Effector CD4-positive, alpha-beta T cell (primary cell): Measurements from ENCODE around the gene A3GALT2.

Experiments used
- DNase-seq: peaks from one replicate; pipeline ENCODE4 v3.0.0-alpha.2; 2020

A3GALT2 gene

DNA sequence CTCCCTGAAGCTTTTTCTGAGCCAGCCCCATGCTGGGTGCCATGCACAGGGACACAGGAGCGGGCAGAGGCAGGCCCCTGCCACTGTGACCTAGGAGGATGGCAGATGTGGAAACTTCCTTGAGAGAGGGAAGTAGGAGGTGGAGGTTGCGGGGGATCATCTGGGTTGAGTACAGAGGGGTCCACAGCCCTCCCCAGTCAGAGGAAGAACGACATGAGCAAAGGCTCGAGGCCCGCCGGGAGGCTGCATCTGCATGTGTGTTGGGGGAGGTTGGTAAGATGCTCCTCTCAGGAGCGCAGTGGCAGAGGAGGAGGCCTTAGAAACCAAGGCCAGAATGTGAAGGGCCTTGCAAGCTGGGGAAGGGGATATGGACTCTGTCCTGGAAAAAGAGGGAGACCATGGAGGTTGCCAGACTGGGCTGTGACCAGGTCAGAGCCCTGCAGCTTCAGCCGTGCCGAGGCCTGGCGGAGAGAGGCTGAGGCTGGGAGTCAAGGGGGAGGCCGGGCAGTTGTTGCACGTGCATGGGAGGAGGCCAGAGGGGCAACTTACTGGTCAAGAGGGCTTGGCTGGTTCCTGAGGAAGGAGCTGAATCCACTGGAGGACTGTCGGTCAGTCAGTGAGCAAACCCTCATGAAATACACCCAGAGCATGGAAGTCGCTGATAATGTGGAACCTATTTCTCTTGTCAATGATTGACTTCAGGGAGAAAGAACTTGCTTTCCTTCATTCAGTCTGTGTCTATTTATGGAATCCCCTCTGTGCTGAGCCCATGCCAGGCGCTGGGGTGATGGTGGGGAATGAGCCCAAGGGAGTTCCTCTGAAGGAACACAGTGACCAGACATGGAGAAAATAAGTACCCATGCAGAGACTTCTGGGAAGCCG lies 31.7 kb downstream of the A3GALT2 start:
- no peak for DNase-seq

DNA sequence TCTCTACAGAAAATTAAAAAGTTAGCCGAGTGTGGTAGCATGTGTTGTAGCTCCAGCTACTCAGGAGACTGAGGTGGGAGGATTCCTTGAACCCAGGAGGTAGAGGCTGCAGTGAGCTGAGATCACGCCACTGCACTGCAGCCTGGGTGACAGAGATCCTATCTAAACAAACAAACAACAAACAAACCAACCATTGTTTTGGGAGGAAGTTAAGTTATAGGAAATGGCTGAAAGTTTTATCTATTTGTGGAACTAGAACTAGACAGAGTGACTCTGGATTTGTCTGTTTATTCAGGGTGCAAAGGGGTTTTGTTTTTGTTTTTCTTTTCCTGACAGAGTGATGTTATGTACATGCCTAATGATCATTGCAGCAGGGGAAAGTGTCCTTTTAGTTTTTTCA lies 33.6 kb downstream of the A3GALT2 start:
- DNase-seq = no peak

DNA sequence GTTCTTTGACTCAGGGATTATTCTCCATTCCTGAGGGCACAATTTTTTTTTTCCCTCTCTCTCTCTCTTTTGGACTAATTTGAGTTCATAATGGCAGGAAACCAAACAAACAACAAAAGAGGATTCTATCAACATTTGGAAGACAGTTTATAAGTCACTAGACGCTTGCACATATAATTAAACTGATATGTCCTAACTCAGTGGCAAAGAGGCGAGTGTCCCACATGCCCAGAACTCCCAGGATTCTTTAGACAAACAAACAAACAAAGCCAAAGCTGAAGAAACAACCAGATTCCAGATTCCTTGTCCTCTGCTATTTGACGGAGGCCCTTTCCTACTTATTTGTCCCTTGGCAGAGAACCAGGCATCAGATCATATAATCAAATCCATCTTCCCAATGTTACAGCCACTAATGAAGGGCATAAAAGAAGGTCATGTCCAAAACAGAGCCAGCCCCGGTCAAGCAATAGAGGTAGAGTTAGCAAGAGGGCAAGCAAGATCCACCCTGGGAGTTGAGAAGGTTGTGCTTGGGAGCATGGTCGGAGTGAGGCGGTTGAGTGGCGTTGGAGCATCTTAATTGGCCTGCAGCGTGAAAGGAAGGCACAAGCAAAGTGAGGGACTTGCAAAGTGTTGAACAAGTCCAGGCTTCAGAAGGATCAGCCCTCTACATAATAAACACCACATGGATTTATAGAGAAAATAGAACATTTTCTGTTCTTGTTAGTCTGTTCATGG lies 34.3 kb downstream of the A3GALT2 start:
- no peak for DNase-seq

DNA sequence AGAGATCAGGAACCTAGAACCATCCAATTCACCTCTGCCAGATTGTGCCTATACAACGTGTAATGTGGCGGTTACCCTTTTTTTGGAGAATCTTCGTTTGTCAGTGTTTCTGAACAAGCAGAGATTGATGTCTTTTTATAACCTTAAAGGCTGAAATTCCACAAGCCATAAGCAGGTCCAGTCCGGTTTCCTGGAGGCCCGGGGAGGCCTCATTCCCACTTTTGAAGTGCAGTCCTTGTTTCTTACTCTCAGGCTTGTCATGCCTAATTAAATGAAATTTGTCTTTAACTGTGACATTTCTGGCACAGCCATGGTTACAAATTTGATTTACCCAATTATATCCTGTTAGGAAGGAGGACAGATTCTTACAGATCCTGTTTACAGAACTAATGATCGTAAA lies 36.8 kb downstream of the A3GALT2 start:
- no peak for DNase-seq

DNA sequence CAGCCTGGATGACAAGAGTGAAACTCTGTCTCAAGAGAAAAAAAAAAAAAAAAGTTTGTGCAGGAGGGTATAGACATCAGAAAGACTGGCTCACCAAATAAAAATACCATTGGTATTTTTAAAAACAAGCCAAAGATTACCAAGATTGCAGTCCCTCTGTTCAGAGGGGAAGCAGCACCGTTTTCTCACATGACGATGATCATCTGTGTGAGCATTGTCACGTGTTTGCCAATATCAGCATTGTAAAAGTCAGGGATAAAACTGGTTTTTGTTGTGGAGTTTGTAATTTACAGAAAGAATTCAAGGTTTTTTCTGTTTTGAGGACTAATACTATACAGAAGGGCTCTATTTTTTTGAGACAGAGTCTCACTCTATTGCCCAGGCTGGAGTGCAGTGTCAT lies 38.1 kb downstream of the A3GALT2 start:
- DNase-seq = no peak

DNA sequence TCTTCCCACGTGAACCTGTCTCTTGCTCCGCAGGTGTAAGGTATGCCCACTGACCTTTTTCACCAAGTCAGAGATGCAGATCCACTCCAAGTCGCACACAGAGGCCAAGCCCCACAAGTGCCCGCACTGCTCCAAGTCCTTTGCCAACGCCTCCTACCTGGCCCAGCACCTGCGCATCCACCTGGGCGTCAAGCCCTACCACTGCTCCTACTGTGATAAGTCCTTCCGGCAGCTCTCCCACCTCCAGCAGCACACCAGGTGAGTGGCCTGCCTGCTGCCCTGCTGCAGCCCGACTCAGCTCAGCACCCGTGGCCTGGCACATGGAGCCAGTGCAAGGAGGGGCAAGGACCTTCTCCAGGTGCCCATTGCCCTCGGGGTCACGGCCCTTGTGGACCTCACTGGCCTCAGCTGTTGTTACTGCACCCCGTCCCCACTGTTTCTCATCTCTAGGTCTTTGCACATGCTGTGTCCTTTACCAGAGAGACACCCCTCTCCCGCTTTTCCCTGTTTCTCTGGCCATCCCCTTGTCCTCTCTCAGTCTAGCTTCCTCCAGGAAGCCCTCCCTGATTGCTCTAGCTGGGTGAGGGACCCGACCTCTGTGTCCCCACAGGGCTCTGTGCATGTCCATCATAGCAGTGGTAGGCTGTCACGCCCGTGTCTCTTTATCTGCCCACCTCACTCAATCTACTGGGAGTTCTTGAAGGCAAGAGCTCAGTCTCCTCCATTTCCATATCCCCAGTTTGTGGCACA lies 39.2 kb downstream of the A3GALT2 start:
- DNase-seq = no peak

DNA sequence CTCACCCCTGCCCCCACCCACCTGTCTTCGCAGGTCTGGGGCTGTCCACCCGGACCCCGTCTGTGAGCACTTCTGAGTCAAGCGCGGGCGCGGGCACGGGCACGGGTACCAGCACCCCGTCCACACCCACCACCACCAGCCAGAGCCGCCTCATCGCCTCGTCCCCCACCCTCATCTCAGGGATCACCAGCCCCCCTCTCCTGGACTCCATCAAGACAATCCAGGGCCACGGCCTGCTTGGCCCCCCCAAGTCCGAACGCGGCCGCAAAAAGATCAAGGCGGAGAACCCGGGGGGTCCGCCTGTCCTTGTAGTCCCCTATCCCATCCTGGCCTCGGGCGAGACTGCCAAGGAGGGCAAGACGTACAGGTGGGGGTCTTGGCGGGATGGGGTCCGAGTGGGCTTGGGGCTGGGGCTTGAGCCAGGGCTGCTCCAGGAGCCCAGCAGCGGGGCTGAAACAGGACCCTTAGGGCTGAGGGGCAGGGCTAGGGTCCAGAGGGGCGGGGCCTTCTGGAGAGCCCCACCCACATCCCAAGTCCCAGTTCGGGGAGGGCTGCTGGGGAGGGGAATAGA lies 40.7 kb downstream of the A3GALT2 start:
- DNase-seq = no peak

DNA sequence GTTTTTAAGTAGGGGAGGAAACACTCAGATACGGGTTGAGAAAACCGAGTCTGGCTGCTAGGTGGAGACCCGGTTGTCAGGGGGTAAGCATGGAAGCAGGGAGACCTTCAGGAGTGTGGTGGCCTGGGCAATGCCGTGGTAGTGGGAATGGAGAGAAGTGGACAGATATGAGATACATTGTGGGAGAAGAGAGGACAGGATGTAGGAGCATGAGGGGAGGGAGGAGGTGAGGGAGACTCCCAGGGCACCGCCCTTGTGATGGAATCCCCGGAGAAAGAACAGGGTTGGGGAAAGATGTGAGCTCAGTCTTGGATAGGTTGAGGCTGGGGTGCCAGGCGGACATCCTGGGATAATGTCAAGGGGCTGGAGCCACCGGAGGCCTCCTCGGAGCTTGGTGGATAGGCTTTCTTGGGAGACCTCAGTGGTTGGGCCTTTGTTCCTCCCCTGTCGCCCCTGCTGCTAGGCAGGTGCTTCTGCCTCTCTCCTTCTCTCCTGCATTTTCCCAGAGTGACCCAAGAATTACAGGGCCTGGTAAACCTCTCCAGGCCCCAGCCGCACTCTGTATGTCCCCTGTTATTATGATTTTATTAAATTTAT lies 43.3 kb downstream of the A3GALT2 start:
- no peak for DNase-seq

DNA sequence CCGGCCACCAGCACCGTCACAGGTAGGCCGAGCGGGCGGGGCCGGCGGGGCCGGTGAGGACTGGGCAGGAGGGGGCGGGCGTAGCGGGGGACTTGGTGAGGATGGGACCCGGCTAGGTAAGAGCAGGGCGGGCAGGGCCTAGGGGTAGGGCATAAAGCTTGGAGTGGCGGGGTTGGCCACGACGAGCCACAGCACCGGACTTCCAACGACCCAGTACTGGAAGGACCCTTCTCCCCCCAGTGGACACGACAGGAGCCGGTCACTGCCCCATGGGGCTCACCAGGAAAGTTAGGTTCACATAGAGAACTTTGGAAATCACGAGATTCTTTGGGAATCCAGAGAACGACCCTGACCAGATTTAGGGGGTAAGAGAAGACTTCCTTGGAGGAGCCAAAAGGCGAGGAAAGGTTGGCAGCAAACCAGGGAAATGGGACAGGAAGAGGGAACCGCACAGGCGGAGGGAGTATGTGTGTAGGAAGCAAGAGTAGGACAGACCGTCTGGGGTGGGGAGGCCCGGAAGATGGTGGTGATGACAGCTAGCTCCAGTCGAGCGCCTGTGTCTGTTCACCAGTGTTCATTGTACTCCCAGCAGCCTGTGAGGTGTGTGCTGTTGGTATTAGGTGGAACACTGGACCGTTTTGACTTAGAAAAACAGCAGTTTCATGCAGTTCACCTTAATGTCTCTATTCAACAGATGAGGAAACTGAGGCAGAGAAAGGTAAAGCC lies 44.2 kb downstream of the A3GALT2 start:
- DNase-seq = no peak

DNA sequence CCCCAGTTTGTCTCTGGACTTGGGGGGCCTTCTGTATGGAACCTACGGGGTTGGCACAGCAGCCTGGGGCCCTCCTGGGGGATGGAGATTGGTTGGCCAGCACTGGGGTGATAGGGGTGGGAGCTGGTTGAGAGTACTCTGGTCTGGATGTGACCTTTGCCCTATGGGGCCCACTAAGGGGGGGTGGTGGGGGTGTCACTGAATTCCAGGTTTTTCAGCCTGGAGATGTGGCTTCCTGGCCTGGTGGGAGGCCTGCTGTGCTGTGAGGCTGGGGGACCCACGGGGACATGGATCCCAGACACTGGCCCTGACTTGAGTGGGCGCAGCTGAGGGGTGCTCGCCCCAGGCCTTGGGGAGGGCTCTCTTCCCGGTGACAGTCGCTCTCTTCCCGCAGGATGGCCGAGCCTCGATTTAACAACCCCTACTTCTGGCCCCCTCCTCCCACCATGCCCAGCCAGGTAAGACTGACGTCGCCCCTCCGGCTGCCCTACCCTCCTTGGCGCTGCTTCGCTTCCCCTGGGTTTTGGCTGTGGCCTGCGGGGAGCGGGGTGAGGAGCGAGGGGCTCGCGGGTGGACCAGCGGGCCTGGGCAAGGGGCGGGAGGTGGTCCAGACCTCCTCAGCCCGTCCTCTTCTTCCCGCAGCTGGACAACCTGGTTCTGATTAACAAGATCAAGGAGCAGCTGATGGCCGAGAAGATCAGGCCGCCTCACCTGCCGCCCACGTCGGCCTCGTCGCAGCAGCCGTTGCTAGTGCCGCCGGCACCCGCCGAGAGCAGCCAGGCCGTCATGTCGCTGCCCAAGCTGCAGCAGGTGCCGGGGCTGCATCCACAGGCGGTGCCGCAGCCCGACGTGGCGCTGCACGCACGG lies 45.0 kb downstream of the A3GALT2 start:
- no peak for DNase-seq

DNA sequence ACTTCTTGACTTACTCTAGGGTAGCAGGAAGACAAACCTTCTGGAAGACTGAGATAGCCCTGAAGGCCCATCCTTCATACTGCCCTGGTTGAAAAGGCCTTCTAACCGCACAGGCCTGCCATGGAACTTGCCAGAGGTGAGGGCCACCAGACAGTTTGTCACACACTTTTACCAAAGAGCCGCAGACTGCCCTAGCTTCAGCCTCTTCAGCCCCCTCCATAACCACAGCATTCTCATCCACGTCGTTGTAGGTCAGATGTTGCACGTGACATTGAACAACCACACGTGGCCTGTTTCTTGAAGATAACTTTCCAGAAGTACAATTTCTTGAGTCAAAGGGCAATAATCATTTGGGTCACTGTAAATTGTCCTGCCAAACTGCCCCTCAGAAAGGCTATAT lies 45.7 kb downstream of the A3GALT2 start:
- DNase-seq = no peak

DNA sequence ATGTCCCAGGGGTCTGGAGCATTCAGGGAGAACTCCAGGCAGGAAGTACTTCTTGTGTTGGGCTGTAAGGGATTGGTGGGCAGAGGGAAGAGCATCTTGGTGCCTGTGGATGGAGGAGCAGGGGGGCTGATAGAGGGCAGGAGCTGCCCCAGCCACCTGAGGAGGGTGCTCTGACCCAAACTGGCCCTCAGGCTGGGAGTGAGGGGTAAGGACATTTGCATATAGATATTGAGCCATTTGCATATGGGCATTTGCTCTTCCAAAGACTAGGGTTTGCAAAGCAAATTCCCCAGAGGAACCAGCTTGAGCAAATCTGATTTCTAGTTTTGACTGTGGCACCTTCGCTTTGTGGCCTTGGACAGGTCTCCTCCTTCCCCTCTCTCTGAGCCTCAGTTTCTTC lies 46.5 kb downstream of the A3GALT2 start:
- DNase-seq = no peak

DNA sequence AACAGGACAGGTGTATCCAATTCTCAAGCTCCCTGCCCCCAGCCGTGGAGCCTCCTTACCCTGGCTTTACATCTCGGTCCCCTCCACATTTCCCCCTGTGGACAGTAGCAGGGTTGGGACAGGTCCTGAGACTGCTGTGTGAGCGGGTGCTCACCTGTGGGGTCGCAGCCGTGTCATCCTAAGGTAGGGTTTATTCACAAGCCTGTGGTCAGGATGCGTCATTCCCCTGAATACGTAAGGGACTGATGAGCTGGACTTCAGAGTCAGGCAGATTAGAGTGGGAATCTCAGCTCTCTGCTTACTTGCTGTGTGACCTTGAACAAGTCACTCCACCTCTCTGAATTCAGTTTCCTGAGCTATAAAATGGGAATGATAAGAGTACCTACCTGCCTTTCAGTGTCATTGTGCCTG lies 46.9 kb downstream of the A3GALT2 start:
- no peak for DNase-seq

DNA sequence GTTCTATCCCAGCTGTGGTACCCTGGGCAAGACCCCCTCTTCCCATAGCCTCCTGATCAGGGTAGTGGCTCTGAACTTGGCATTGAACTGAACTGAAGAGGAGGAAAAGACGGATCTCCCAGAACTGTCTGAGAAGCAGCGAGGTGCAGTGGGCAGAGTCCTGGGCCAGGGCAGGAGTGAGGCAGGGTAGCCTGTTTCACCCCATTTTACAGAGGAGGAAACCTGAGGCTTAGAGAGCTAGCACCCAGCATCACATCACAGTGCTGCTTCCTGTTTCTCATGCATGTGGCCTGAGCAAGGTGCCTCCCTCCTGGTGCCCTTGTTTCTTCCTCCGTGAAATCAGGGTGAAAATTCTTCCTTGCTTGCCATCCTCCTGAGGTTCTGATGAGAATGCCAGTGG lies 47.5 kb downstream of the A3GALT2 start:
- no peak for DNase-seq

DNA sequence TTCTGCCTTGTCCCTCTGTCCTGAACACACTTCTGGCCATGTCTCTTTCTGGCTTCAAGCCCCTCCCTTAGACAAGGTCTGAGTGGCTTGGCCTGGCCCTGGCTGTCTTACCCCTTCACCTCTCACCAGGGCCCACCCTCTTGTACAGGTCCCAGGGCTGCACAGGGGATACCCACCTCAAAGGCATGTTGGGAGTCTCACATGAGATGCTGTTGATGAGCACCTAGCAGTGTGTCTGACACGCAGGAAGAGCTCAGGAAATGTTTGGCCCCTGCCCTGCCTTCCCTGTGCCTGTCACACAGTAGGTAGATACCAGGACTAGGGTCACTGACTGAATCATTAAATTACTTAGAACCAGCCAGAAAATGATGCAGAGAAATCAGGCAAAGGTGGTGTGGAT lies 48.0 kb downstream of the A3GALT2 start:
- no peak for DNase-seq

DNA sequence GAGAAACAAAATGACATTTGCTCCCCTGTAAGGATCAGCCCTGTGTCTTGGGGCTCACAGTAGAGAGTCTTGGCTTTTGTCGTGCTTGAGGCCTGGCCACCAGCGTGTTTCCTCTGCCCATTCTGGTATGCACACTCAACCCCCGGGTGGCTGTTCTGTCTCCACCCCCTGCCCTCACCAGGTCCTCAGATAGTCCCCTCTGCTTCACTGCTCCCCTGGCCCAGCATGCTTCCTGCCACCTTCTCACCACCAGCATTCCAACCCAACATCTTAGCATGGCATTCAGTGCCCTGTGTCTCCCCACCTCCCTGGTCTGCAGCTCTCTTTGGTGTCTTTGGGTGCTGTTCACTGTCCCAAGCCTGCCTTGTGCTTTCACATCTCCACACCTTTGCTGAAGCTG lies 48.4 kb downstream of the A3GALT2 start:
- no peak for DNase-seq

DNA sequence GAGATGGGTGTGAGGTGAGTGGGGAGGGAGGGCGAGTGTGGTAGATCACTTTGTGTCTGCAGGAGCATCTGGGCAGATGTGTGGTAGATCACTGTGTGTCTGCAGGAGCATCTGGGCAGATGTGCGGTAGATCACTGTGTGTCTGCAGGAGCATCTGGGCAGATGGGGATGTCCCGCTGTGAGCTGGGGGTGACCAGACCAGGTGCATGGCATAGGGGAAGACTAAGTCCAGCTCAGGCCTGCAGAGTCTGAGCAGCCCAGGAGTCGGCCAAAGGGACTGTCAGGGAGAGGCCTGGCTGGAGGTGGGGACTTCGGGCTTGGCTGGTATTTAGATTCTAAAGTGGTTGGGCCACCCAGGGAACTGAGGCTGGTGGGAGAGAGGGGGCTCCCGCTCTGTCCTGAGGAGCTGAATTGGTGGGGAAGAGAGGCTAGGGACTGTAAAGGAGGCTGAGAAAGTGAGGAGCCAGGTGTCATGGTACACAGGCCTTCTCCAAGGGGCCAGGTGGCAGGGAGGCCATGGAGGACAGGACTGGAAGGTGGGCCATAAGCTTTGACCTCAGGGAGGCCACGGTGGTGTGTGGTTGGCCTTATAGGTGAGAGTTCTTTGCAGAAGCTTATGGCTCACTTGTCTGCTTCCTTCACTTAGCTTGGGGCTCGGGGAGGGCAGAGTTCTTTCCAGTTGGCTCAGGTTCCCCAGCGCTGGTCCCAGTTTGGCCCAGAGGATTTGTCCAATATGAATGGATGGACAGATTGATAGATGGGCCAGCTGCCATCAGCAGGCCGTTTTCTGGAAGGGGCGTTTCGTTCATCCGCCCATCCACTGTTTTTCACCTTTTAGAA lies 49.0 kb downstream of the A3GALT2 start:
- DNase-seq = no peak

DNA sequence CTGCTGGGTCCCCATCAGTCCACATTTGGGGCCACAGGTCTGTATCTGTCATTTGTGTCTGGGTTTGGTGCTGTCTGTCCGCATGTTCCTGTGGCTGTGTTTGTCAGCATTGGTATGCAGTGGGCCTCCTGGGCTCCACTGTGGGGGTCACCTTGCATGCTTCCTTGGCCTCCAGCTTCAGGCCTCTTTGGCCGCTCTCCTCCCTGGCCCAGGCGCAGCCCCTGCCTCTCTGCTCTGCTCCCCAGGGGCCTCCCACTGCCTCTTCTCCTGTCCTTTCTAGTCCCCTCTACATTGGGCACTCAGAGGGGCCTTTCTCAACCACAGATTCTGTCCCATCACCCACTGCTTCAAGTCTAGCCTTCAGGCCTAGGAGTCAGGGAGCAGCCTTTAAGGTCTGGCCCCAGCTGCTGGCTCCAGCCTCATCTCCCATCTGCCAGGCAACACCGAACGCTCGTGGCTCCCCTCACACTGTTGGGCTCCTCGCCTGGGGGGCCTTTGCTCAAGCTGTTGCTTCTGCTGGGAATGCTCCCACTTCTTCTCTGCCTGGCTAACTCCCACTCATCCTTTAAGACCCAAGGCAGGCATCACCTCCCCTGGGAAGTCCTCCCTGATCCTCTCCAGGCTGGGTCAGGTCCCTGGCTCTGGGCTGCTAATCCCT lies 50.0 kb downstream of the A3GALT2 start:
- no peak for DNase-seq

DNA sequence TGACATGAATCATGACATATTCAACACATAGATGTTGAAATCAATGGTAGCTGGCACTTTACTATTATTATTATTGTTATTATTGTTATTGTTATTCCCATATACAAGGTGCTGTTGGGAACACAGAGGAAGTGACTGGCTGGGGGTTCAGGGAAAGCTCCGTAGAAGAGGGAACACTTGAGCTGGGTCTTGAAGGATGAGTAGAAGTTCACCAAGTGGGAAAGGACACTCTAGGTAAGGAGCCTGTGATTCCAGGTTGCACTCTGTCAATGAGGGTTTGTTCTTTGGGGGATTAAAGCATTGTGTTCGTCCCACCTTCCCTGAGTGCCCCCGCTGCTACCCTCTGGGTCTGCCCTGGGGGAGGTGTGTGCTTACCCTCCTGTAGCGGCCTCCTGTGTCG lies 50.5 kb downstream of the A3GALT2 start:
- no peak for DNase-seq

DNA sequence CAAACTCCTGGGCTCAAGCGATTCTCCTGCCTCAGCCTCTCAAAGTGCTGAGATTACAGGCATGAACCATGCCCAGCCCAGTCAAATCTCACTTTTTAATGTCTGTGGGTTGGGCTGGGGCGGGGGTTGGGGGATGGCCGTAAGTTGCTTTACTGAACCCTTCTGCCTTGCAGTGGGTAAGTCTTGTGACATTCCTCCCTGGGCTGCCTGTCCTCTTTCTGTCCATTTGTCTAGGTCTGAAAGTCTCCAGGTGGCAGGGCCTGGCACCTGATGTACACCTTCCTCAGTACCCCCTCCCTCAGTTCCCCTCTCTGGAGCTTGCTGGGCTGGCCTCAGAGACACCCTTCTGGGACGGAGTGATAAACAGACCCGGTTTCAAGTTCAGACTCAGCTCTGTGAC lies 51.3 kb downstream of the A3GALT2 start:
- no peak for DNase-seq
